Activated CD4-positive, alpha-beta T cell treated with anti-CD3 and anti-CD28 coated beads, Interleukin-2, amount 10 ng/mL, durations not matched to agents 24 days and 14 days (primary cell): ENCODE data around the gene NCSTN. TPM values are rescaled to one million over a fixed set of nuclear protein-coding genes. Genes with fewer than 3 reads are reported as not detected.
A peak's percentile ranks its signal among the peaks of the same experiment; 100 is the strongest.

ENCODE experiments used
- DNase-seq: peaks from one replicate; pipeline ENCODE4 v3.0.0; 2022
- H3K27ac Mint-ChIP-seq: one replicate; pipeline ENCODE4 v1.8.0; 2022; ENCODE audit warnings: mild to moderate bottlenecking, mixed read lengths
- H3K27me3 Mint-ChIP-seq: one replicate; pipeline ENCODE4 v1.8.0; 2022; ENCODE audit warnings: mixed read lengths
- H3K36me3 Mint-ChIP-seq: one replicate; pipeline ENCODE4 v1.8.0; 2022; ENCODE audit warnings: low read depth, mild to moderate bottlenecking, mixed read lengths
- H3K4me1 Mint-ChIP-seq: one replicate; pipeline ENCODE4 v1.8.0; 2021; ENCODE audit warnings: mixed read lengths
- H3K4me3 Mint-ChIP-seq: one replicate; pipeline ENCODE4 v1.8.0; 2022; ENCODE audit warnings: mild to moderate bottlenecking, moderate library complexity, mixed read lengths
- H3K9me3 Mint-ChIP-seq: one replicate; pipeline ENCODE4 v1.8.0; 2021; ENCODE audit warnings: mixed read lengths
- intact Hi-C: fragments of 100-400 bp; cut with micrococcal nuclease; formaldehyde crosslinking; loops from one replicate; pipeline ENCODE4 v1.15.1; 2023
- total RNA-seq: library from RNA; stranded (reverse); gene quantifications from 2 replicates; pipeline ENCODE4 v1.2.3, GENCODE V29; 2022

Gene NCSTN
- total RNA-seq = 73.6 and 81.1 TPM in 2 replicates

GRCh38 chr1:160342953-160343869, at the start of gene NCSTN, which contains the start of gene COPA:
Gene NCSTN, plus strand, starts transcription at chr1:160343383. Its CDS starts 14 bp downstream, at chr1:160343397.
Gene COPA, minus strand, starts transcription at chr1:160343250. Its CDS starts 80 bp downstream, at chr1:160343170.
- no peaks in the 10 kb centered on the region for H3K9me3 Mint-ChIP-seq
- H3K4me3 Mint-ChIP-seq = peak within 1 kb of the TSS; percentile 96
- intact Hi-C loops = loop anchor here (1.0 to 5.0 kb wide), 4 partner anchors 58 to 339 kb away; partner anchors contain the start of genes DCAF8 and PEX19
- H3K27me3 Mint-ChIP-seq = no peaks in the 10 kb centered on the region
- H3K4me1 Mint-ChIP-seq = peaks cover 41% of the 10 kb centered on the region
- peak within 1 kb of the TSS; percentile 97 for H3K27ac Mint-ChIP-seq
- peaks cover 39% of the 10 kb centered on the region for H3K36me3 Mint-ChIP-seq
- peak; percentile 97 for DNase-seq

GRCh38 chr1:160296036-160296435, 47.1 kb upstream of the NCSTN start:
- H3K27ac Mint-ChIP-seq = peak overlapping the region; percentile 8
- DNase-seq = no peak
- peaks cover 2% of the 10 kb centered on the region for H3K4me1 Mint-ChIP-seq
- H3K27me3 Mint-ChIP-seq = no peaks in the 10 kb centered on the region
- intact Hi-C loops = no loop called here
- no peaks in the 10 kb centered on the region for H3K9me3 Mint-ChIP-seq
- H3K4me3 Mint-ChIP-seq = no peak overlapping the region
- peaks cover 78% of the 10 kb centered on the region for H3K36me3 Mint-ChIP-seq

DNA sequence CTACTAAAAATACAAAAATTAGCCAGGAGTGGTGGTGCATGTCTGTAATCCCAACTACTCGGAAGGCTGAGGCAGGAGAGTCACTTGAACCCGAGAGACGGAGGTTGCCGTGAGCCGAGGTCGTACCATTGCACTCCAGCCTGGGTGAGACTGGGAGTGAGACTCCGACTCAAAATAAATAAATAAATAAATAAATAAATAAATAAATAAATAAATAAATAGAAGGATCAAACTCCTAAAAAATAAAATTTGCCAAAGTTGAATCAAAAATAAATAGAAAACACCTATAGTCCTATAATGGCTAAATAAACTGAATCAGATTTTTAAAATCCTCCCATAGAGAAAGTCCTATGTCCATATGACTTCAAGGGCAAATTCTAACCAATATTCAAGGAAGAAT, 43.0 kb upstream of the NCSTN start:
- Mint-ChIP-seq H3K4me3 (no peak overlapping the region), H3K36me3 (peaks cover 58% of the 10 kb centered on the region), H3K9me3 (no peaks in the 10 kb centered on the region), H3K4me1 (no peaks in the 10 kb centered on the region), H3K27ac (no peak overlapping the region), H3K27me3 (no peaks in the 10 kb centered on the region)
- DNase-seq = no peak
- intact Hi-C loops = no loop called here

DNA sequence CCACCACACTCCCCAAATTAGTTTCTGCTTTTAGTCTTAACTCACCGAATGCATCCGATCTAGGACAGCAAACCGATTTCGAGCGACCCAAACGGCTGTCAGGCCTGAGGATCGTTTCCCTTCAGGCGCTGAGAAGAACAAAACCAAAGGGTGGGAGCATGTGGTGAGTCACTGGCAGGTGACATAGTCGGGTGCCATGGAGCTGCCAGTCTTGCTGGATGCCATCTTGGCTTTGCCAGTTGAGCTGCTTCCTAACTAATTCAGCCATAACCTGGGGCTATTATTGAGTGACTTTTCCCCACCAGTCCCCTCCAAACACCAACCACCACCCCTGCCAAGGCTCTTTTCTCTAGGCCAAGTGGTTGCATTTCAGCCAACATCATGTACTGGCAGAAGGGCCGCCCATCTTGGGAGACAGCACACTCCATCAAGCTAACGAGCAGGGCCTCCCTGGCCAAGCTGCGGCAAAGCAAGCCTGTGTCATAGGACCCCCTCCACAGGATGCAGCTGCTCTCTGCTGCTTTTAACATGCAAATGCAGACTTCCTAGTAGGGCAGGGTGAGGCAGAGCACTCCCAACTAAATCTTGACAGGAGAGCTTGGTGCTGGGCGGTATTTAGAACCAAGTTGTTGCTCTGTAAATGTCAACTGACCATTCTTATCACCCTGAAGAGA, 35.9 kb upstream of the NCSTN start:
- H3K4me3 Mint-ChIP-seq = no peak overlapping the region
- no peaks in the 10 kb centered on the region for H3K9me3 Mint-ChIP-seq
- peaks cover 62% of the 10 kb centered on the region for H3K36me3 Mint-ChIP-seq

DNA sequence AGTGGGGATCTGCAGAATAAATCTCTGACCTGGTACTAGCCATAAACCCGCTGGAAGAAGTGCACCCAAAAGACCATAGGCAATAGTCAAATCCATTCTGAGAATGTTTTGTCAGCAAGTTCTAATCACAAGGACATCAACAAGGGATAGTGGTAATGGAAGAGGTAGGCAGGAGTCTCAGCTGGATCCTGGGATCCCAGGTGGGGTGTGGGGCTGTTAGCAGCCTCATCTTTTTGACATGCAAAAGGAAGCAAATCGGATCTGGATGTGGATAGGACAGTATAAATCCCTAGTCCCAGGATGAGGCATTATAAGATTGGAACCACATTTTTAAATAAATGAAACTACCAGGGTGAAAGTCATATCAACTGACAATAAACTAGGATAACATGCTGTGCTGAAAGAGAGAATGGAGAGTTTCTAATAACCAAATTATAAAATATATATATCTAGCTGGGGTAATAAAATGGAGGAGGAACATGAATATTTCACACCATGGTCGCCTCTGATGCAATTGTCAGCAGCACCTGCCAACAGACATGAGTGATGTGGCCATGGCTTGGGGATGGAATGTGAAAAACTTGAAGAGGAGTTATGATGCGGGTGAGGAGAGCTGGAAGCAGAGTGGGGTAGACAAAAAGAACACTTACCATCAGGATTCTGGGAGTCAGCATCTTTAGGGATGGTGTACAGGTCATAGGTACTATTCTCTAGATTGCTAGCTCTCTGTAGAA, 34.6 kb upstream of the NCSTN start:
- Mint-ChIP-seq H3K4me1 (peaks cover 2% of the 10 kb centered on the region), H3K36me3 (peaks cover 64% of the 10 kb centered on the region), H3K27me3 (no peaks in the 10 kb centered on the region), H3K4me3 (no peak overlapping the region), H3K27ac (peak overlapping the region; percentile 39), H3K9me3 (no peaks in the 10 kb centered on the region)
- intact Hi-C loops = no loop called here
- no peak for DNase-seq

More for the DNA sequence above, 35.9 kb upstream of the NCSTN start:
- H3K27ac Mint-ChIP-seq = no peak overlapping the region
- no peak for DNase-seq
- H3K27me3 Mint-ChIP-seq = no peaks in the 10 kb centered on the region
- H3K4me1 Mint-ChIP-seq = peaks cover 2% of the 10 kb centered on the region
- intact Hi-C loops = no loop called here

DNA sequence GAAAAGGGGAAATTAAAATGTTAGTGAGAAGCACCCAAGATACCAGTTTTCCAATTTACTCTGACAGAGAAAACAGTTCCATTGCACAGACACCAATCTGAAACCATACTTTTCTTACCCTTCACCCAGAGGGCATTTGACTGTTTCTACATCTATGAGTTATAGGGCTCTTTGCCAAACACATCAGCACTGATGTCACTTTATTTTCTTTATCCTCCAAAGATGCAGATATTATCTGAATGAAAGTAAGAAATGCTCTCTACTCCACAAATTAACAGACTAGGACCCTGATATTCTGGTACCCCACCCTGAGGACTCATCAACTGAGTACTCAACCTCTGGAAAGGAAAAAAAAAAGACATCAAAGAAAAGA, 34.0 kb upstream of the NCSTN start:
- DNase-seq = no peak
- no peaks in the 10 kb centered on the region for H3K9me3 Mint-ChIP-seq
- no peaks in the 10 kb centered on the region for H3K27me3 Mint-ChIP-seq
- peaks cover 2% of the 10 kb centered on the region for H3K4me1 Mint-ChIP-seq
- no peak overlapping the region for H3K4me3 Mint-ChIP-seq
- intact Hi-C loops = no loop called here
- H3K27ac Mint-ChIP-seq = no peak overlapping the region
- peaks cover 65% of the 10 kb centered on the region for H3K36me3 Mint-ChIP-seq

GRCh38 chr1:160309571-160309970, 33.6 kb upstream of the NCSTN start:
- intact Hi-C loops = no loop called here
- no peak for DNase-seq
- peaks cover 66% of the 10 kb centered on the region for H3K36me3 Mint-ChIP-seq
- H3K4me3 Mint-ChIP-seq = no peak overlapping the region
- H3K27me3 Mint-ChIP-seq = no peaks in the 10 kb centered on the region
- peaks cover 2% of the 10 kb centered on the region for H3K4me1 Mint-ChIP-seq
- H3K27ac Mint-ChIP-seq = no peak overlapping the region
- H3K9me3 Mint-ChIP-seq = no peaks in the 10 kb centered on the region

DNA sequence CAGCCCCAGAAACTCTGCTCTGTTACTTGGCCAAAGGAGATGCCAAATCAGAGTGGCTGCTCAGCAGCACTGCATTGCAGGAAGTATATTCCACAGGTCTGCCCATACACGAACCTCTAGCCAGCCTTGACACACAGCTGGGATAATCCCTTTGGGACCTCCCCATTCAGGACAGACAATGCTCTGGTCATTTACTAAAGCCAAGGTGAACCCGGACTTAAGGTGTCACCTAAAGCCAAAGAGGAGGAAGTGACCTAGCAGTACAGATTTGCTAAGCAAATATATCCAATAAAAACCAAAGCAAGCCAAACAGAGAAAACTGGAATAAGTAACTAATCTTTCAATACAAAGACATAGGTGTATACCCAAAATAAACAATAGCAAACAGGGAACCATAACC, 27.8 kb upstream of the NCSTN start:
- peaks cover 9% of the 10 kb centered on the region for H3K9me3 Mint-ChIP-seq
- H3K4me1 Mint-ChIP-seq = peaks cover 18% of the 10 kb centered on the region
- no peak overlapping the region for H3K4me3 Mint-ChIP-seq
- H3K27me3 Mint-ChIP-seq = no peaks in the 10 kb centered on the region
- H3K36me3 Mint-ChIP-seq = peaks cover 79% of the 10 kb centered on the region
- H3K27ac Mint-ChIP-seq = peak overlapping the region; percentile 61
- intact Hi-C loops = no loop called here
- DNase-seq = no peak

- intact Hi-C loops = no loop called here
- Mint-ChIP-seq H3K36me3 (peaks cover 71% of the 10 kb centered on the region), H3K27ac (no peak overlapping the region), H3K27me3 (no peaks in the 10 kb centered on the region), H3K4me1 (peaks cover 15% of the 10 kb centered on the region), H3K4me3 (no peak overlapping the region), H3K9me3 (no peaks in the 10 kb centered on the region)
- DNase-seq = no peak
Observed at GRCh38 chr1:160322831-160323230, 20.4 kb upstream of the NCSTN start.

DNA sequence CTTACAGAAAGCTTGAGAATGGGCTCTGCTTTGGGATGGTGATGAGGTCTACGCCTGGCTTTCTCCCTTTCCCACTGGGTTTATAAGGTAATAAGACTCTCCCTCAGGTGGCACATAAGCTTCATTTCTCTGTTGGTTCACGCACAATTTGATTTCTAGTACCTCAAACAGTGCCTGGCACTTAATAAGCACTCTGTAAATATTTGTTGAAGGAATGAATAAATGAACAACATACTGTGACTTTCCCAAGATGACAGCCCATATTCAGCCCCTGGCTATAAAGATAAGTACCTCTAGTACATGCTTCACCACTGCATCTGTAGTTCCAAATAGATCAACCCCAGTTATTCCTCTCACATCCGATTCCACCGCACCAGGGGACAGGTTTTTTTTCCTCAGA, 17.9 kb upstream of the NCSTN start:
- intact Hi-C loops = no loop called here
- no peak for DNase-seq
- Mint-ChIP-seq H3K9me3 (no peaks in the 10 kb centered on the region), H3K36me3 (peaks cover 66% of the 10 kb centered on the region), H3K27ac (no peak overlapping the region), H3K27me3 (no peaks in the 10 kb centered on the region), H3K4me1 (peaks cover 6% of the 10 kb centered on the region), H3K4me3 (no peak overlapping the region)

- intact Hi-C loops = no loop called here
- no peak for DNase-seq
- H3K27me3 Mint-ChIP-seq = no peaks in the 10 kb centered on the region
- H3K4me1 Mint-ChIP-seq = peaks cover 5% of the 10 kb centered on the region
- H3K9me3 Mint-ChIP-seq = no peaks in the 10 kb centered on the region
- no peak overlapping the region for H3K27ac Mint-ChIP-seq
- H3K4me3 Mint-ChIP-seq = no peak overlapping the region
- peaks cover 67% of the 10 kb centered on the region for H3K36me3 Mint-ChIP-seq
Observed at GRCh38 chr1:160326418-160326817, 16.8 kb upstream of the NCSTN start.

DNA sequence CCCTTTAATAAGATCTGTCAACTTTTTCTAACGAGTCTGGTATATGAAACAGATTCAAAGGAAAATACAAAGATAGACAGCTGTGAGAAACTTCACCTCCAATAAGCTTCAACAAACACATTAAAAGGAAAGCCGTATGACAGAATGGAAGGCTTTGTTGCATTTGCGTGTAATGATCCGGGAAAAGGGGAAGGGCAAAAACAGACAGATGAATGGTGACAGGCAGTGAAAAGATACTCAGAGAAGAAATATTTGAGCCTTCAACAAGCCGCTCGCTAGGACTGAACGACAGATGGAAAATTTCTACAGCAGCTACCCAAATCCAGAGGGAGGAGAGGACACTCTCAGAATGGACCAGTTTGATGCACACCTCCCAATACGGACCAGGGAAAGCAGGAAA, 15.0 kb upstream of the NCSTN start:
- no peak for DNase-seq
- Mint-ChIP-seq H3K27me3 (no peaks in the 10 kb centered on the region), H3K4me1 (no peaks in the 10 kb centered on the region), H3K36me3 (peaks cover 66% of the 10 kb centered on the region), H3K4me3 (no peak overlapping the region), H3K9me3 (no peaks in the 10 kb centered on the region), H3K27ac (no peak overlapping the region)
- intact Hi-C loops = loop anchor here (2.0 kb wide), 1 partner anchor 23 kb away; no protein-coding TSS in a partner anchor

- Mint-ChIP-seq H3K4me1 (no peaks in the 10 kb centered on the region), H3K27me3 (no peaks in the 10 kb centered on the region), H3K9me3 (no peaks in the 10 kb centered on the region), H3K27ac (no peak overlapping the region), H3K36me3 (peaks cover 62% of the 10 kb centered on the region), H3K4me3 (no peak overlapping the region)
- no peak for DNase-seq
- intact Hi-C loops = no loop called here
Observed at GRCh38 chr1:160330119-160330518, 13.1 kb upstream of the NCSTN start.

DNA sequence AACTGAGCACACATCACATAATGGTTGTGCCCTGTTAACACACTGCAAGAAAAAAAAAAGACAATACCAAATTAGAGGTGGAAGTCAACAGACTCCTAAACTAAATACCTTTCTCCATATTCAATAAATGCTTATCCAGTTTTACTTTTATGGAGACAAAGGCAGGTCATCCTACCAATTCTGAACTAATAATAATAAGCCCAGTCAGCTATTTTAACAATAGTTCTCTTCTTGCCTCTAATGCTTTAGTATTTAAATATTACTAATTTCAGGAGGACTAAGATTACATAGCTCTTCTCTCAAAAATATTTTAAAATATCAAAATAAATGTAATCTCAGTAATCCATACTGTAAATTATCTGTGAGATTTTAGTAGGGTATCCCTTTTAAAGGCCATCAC, 10.7 kb upstream of the NCSTN start:
- Mint-ChIP-seq H3K36me3 (peaks cover 57% of the 10 kb centered on the region), H3K4me3 (no peak overlapping the region), H3K4me1 (no peaks in the 10 kb centered on the region), H3K27me3 (no peaks in the 10 kb centered on the region), H3K9me3 (no peaks in the 10 kb centered on the region), H3K27ac (no peak overlapping the region)
- intact Hi-C loops = no loop called here
- no peak for DNase-seq
